GM12891 (cell line): ENCODE measurements around the gene ODF2.
"Not testable (repeated sequence)": the region's sequence is repeated elsewhere in the genome, so short reads cannot be mapped to it uniquely, and the experiment has no call there.

Experiments
- DNase-seq: peaks from one replicate; pipeline ENCODE4 v3.0.0; 2011; ENCODE audit warnings: low spot score; ENCODE audit not compliant: insufficient read length
- FAIRE-seq: peaks from 2 replicates; lab custom pipeline; 2011; peaks lifted over from hg19 to GRCh38; lab: Jason Lieb, UNC
- PAX5 ChIP-seq: IDR thresholded peaks from 2 replicates; pipeline ENCODE4 v1.6.1; 2011; ENCODE audit warnings: low read length, moderate library complexity, mild to moderate bottlenecking; ENCODE audit not compliant: insufficient read depth, severe bottlenecking
- POLR2A ChIP-seq: IDR thresholded peaks from 2 replicates; pipeline ENCODE4 v1.6.1; 2011; ENCODE audit warnings: low read depth, low read length, control low read depth
- POLR2AphosphoS5 ChIP-seq: IDR thresholded peaks from 2 replicates; pipeline ENCODE4 v1.6.1; 2011; ENCODE audit warnings: low read depth, low read length, control low read depth
- POU2F2 ChIP-seq: IDR thresholded peaks from 2 replicates; pipeline ENCODE4 v1.6.1; 2011; ENCODE audit warnings: low read depth, mild to moderate bottlenecking, control low read depth, low read length, moderate library complexity
- SPI1 ChIP-seq: IDR thresholded peaks from 2 replicates; pipeline ENCODE4 v1.6.1; 2011; ENCODE audit warnings: low read depth, low read length, control low read depth
- TAF1 ChIP-seq: IDR thresholded peaks from 2 replicates; pipeline ENCODE4 v1.6.1; 2011; ENCODE audit warnings: low read depth, low read length, control low read depth

ODF2 gene

GRCh38 chr9:128424268-128424780 lies 31.5 kb upstream of the ODF2 start:
- TF ChIP-seq TAF1 (no peak), POLR2AphosphoS5 (no peak), SPI1 (no peak), PAX5 (no peak), POU2F2 (no peak), POLR2A (no peak)
- no peak for DNase-seq
- FAIRE-seq, result no peak

GRCh38 chr9:128428644-128429512 lies 26.9 kb upstream of the ODF2 start:
- no peak for DNase-seq
- no peak for TF ChIP-seq SPI1
- no peak for TF ChIP-seq TAF1
- TF ChIP-seq PAX5, result no peak
- TF ChIP-seq POU2F2, result no peak
- no peak for TF ChIP-seq POLR2AphosphoS5
- no peak for TF ChIP-seq POLR2A
- FAIRE-seq, result no peak

GRCh38 chr9:128429513-128430086 lies 26.2 kb upstream of the ODF2 start:
- TF ChIP-seq POLR2A, result no peak
- TF ChIP-seq PAX5, result no peak
- no peak for TF ChIP-seq POLR2AphosphoS5
- no peak for TF ChIP-seq POU2F2
- TF ChIP-seq TAF1, result no peak
- TF ChIP-seq SPI1, result no peak
- DNase-seq (no peak), FAIRE-seq (no peak)

- FAIRE-seq (no peak), DNase-seq (no peak)
- TF ChIP-seq TAF1 (no peak), POU2F2 (no peak), PAX5 (no peak)
Measured at GRCh38 chr9:128431207-128431606, 24.6 kb upstream of the ODF2 start.

- TF ChIP-seq POU2F2 (no peak), POLR2AphosphoS5 (no peak), POLR2A (no peak), PAX5 (no peak), SPI1 (no peak), TAF1 (no peak)
- FAIRE-seq, result no peak
Measured at GRCh38 chr9:128434340-128434739, 21.5 kb upstream of the ODF2 start.

GRCh38 chr9:128435611-128436010 lies 20.2 kb upstream of the ODF2 start:
- no peak for FAIRE-seq
- TF ChIP-seq POLR2AphosphoS5 (no peak), SPI1 (no peak), POU2F2 (no peak), POLR2A (no peak), TAF1 (no peak), PAX5 (no peak)
- no peak for DNase-seq

More at GRCh38 chr9:128434340-128434739, 21.5 kb upstream of the ODF2 start:
- DNase-seq, result no peak

GRCh38 chr9:128438343-128439109 lies 17.3 kb upstream of the ODF2 start:
- FAIRE-seq (peak; percentile 91), DNase-seq (peak; percentile 86)
- TF ChIP-seq TAF1 (no peak), PAX5 (no peak), POLR2A (no peak), SPI1 (peak; percentile 59)

GRCh38 chr9:128439273-128439672 lies 16.5 kb upstream of the ODF2 start:
- DNase-seq (no peak), FAIRE-seq (no peak)
- TF ChIP-seq TAF1 (no peak), SPI1 (no peak)

GRCh38 chr9:128442150-128442549 lies 13.7 kb upstream of the ODF2 start:
- TF ChIP-seq PAX5 (no peak), POU2F2 (no peak), SPI1 (no peak), POLR2AphosphoS5 (no peak), POLR2A (no peak), TAF1 (no peak)

GRCh38 chr9:128446505-128446904 lies 9.3 kb upstream of the ODF2 start:
- FAIRE-seq, DNase-seq: not testable (repeated sequence)

More at GRCh38 chr9:128442150-128442549, 13.7 kb upstream of the ODF2 start:
- FAIRE-seq (no peak), DNase-seq (no peak)
